Measurements from ENCODE around the gene SMIM10.
"Not testable (repeated sequence)": the region's sequence is repeated elsewhere in the genome, so short reads cannot be mapped to it uniquely, and the experiment has no call there.

SMIM10 gene

DNA sequence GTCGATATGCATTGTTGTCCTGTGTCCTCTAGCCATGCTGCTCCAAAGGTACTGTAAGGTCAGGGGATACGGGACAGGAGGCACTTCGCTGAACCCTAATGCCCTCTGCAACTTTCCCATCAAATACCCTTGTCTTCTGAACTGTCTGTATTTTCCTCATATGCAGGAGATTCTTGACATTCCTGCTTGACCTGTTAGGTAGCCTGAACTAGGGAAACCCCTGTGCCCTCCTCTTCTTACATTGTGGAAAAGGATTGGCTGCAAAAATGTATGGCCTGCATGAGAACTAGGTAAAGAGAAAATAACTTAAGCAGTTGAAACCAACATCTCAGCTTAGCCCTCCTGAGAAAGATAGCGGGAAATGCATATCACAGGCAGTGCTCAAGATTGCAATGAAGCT lies 20.1 kb downstream of the SMIM10 start:
- DNase-seq (ENCODE audit: low read depth, low spot score): no peak

DNA sequence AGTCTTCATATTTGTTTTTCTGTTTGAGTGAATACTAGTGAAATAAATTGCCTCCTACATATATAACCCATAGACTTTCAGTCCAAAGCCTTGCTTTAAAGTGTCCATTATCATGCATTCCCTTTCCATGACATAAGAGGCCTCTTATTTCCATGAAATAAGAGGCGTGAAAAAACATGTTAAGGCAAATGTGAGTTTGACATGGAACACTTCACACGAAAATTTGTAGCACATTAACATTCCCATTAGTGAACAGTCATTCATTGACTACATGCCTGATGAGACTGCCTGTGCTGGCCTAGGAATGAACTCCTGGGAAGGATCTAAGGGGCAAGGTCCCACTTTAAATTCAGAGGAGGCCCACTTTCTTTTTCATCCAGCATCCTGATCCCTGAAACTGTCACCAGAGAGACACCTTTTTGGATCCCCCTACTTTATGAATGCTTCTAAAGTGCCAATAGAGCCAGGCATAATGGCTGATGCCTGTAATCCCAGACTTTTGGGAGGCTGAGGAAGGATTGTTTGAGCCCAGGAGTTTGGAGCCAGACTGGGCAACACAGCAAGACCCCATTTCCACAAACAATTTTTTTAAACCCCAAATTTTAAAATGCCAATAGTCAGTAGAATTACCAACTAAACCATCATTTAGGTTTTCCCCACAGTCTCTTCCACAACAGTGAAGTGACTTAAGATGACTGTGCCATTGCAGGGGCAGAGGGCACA lies 24.9 kb downstream of the SMIM10 start:
- no peak for DNase-seq (ENCODE audit: low read depth, low spot score)

DNA sequence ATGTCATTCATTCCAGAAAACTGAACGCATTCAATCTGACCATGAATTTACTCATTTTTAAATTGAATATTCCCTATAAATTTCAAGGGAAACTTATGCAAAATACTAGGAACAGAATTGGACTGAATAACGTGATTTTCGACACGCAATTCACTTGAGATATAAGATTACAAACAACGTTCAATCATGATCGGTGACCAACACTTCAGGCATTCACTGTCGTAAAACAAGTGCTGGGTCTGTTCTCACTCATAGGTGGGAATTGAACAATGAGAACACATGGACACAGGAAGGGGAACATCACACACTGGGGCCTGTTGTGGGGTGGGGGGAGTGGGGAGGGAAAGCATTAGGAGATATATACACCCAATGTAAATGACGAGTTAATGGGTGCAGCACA lies 29.1 kb downstream of the SMIM10 start:
- DNase-seq (ENCODE audit: low read depth, low spot score): not testable (repeated sequence)

DNA sequence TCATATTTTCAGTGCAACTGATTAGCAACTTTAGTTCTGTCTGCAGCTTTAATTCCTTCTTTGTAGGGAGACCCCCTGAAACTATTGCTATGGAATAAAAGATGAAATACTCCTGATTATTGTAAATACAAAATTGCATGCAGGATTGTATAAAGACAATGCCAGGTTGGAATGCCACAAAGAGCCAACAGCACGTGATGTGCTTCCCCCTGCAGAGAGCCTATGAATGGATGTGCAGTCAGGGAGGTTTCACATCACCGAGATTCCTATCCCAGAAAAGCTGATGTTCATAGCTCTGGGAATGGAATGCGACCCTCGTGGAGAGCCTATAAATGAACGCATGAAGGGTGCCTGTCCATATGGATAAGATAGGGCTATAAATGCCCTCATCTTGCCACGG lies 33.0 kb downstream of the SMIM10 start:
- DNase-seq (ENCODE audit: low read depth, low spot score): not testable (repeated sequence)

DNA sequence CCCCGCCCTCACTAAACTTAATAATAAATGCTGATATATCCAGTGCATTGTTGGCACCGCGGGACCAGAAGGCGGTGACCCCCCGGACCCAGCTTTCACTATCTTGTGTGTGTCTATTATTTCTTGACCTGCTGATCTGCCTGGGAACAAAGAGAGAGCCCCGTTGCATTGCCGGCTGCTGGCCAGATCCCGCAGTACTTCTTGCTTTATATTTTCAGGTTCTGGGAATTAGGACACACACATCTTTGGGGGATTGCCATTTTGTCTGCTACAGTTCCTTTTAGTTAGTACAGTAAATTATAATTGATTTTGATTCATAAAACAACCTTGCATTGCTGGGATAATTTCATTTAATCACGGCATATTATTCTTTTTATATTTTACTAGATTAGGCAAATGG lies 33.7 kb downstream of the SMIM10 start:
- DNase-seq (ENCODE audit: low read depth, low spot score): no peak

DNA sequence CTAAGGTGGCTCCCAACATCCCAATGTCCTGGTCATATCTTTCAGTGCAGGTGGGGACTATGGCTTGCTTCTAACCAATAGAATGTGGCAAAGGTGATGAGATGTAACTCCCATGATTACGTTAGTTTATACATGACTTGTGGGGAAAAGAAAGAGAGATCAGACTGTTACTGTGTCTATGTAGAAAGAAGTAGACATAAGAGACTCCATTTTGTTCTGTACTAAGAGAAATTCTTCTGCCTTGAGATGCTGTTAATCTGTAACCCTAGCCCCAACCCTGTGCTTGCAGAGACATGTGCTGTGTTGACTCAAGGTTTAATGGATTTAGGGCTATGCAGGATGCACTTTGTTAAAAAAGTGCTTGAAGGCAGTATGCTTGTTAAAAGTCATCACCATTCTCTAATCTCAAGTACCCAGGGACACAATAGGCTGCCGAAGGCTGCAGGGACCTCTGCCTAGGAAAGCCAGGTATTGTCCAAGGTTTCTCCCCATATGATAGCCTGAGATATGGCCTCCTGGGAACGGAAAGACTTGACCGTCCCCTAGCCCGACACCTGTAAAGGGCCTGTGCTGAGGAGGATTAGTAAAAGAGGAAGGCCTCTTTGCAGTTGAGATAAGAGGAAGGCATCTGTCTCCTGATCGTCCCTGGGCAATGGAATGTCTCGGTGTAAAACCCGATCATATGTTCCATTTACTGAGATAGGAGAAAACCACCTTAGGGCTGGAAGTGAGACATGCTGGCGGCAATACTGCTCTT lies 39.6 kb downstream of the SMIM10 start:
- DNase-seq (ENCODE audit: low read depth, low spot score): not testable (repeated sequence)

DNA sequence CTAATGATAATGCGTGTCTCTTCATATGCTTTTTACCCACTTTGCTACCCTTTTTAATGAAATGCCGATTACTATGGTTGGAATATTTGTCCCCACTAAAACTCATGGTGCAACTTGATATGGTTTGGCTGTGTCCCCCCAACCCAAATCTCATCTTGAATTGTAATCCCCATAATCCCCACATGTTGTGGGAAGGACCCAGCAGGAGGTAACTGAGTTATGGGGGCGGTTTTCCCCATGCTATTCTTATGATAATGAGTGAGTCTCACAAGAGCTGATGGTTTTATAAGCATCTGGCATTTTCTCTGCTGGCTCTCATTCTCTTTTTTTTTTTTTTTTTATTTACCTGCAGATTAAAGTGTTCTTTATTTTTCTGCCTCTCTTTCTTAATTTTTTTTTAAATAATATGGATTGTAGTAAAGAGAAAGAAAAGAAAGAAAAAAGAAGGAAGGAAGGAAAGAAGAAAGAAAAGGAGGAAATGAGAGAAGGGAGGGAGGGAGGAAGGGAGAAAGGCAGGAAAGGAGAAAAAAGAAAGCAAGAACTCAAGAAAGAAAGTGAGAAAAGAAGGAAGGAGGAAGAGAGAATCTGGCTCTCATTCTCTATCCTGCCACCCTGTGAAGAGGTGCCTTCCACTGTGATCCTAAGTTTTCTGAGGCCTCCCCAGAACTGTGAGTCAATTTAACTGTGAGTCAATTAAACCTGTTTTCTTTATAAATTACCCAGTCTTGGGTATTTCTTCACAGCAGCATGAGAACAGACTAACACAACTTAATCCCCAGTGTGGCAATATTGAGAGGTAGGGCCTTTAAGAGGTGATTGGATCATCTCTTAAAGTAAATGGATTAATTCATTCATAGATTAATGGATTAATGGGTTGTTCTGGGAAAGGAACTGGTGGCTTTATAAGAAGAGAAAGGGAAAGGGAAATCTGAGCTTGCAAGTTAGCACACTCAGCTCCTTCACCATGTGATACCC lies 50.6 kb downstream of the SMIM10 start:
- DNase-seq (ENCODE audit: low read depth, low spot score): not testable (repeated sequence)
